Natural killer cell (primary cell): Measurements from ENCODE around the gene SLFNL1. TPM values are rescaled to one million over a fixed set of nuclear protein-coding genes. Genes with fewer than 3 reads are reported as not detected.

Source experiments
- ATAC-seq, 3 donors: fragments of 150-1000 bp in 2 of 3; fragments of 200-7000 bp in 1 of 3; cut with Tn5 transposase; 1 replicate in 1 of 3; 2 replicates in 2 of 3; pipeline ENCODE4 v1.10.0; 2021; ENCODE audit warnings: mild to moderate bottlenecking in 2 of 3, moderate library complexity in 2 of 3
- DNase-seq, 2 donors: peaks; one replicate each; pipeline versions ENCODE4 v3.0.0 to v3.0.0-alpha.2; 2013 to 2021; ENCODE audit warnings: mixed read lengths in 1 of 2
- H3K27ac ChIP-seq: one replicate; pipeline ENCODE4 v1.5.1; 2013; ENCODE audit warnings: mild to moderate bottlenecking, low read length
- H3K27me3 ChIP-seq: one replicate; pipeline ENCODE4 v1.6.1; 2013; ENCODE audit warnings: low read length; ENCODE audit not compliant: control insufficient read depth, insufficient read depth
- H3K36me3 ChIP-seq: one replicate; pipeline ENCODE4 v1.6.1; 2013; ENCODE audit warnings: low read length; ENCODE audit not compliant: control insufficient read depth, insufficient read depth
- H3K4me1 ChIP-seq: one replicate; pipeline ENCODE4 v1.6.1; 2013; ENCODE audit warnings: low read length; ENCODE audit not compliant: control insufficient read depth, insufficient read depth
- H3K4me3 ChIP-seq: one replicate; pipeline ENCODE4 v1.5.1; 2013; ENCODE audit warnings: low read length
- H3K9me3 ChIP-seq: one replicate; pipeline ENCODE4 v1.6.1; 2013; ENCODE audit warnings: low read length; ENCODE audit not compliant: control insufficient read depth, insufficient read depth
- H3K27ac Mint-ChIP-seq, 2 donors: one replicate each; pipeline ENCODE4 v1.8.0; 2022; ENCODE audit warnings: mild to moderate bottlenecking in 2 of 2, mixed read lengths in 2 of 2, moderate library complexity in 1 of 2
- H3K27me3 Mint-ChIP-seq, 2 donors: one replicate each; pipeline ENCODE4 v1.8.0; 2022; ENCODE audit warnings: low read depth in 2 of 2, mixed read lengths in 2 of 2
- H3K36me3 Mint-ChIP-seq: one replicate; pipeline ENCODE4 v1.8.0; 2022; ENCODE audit warnings: mixed read lengths
- H3K4me1 Mint-ChIP-seq, 2 donors: one replicate each; pipeline ENCODE4 v1.8.0; 2022; ENCODE audit warnings: mixed read lengths in 2 of 2
- H3K4me3 Mint-ChIP-seq: one replicate; pipeline ENCODE4 v1.8.0; 2022; ENCODE audit warnings: mild to moderate bottlenecking, moderate library complexity, mixed read lengths
- H3K9me3 Mint-ChIP-seq, 2 donors: one replicate each; pipeline ENCODE4 v1.8.0; 2022; ENCODE audit warnings: mixed read lengths in 2 of 2
- CTCF ChIP-seq: fragments of 200-600 bp; IDR thresholded peaks from one replicate; pipeline ENCODE4 v1.8.0; 2022; ENCODE audit warnings: antibody characterized with exemption
- WGBS: methylation state at CpG from one replicate; pipeline ENCODE4 v1.1.7; 2013; ENCODE audit warnings: missing lambda C conversion rate; ENCODE audit not compliant: insufficient coverage; 5-methylcytosine and 5-hydroxymethylcytosine counted together
- intact Hi-C: fragments of 100-400 bp; cut with micrococcal nuclease; formaldehyde crosslinking; loops from one replicate; pipeline ENCODE4 v1.14.2; 2022
- total RNA-seq, 4 donors: library from RNA; stranded (reverse); fragments of 120-200 nt in 1 of 4; gene quantifications; one replicate each; pipeline versions ENCODE4 v1.2.3 to v1.2.4, GENCODE V29; 2013 to 2022

Gene SLFNL1
- total RNA-seq, 3 donors from 2014 or later (not counting 1 experiment from before 2014, with no cell fraction given): 0.09 to 0.18 (median 0.09) TPM

GRCh38 chr1:41013796-41014195 is 7.7 kb downstream of the SLFNL1 start:
- H3K4me3 Mint-ChIP-seq: no peak overlapping the region
- H3K4me1 Mint-ChIP-seq: peaks cover 0 to 16% of the 10 kb centered on the region in 2 donors
- no peaks in the 10 kb centered on the region for H3K9me3 ChIP-seq
- DNase-seq: no peak
- H3K4me1 ChIP-seq: no peaks in the 10 kb centered on the region
- intact Hi-C loops: no loop called here
- no peak overlapping the region for H3K27ac ChIP-seq
- peaks cover 9% of the 10 kb centered on the region for H3K36me3 Mint-ChIP-seq
- H3K9me3 Mint-ChIP-seq: no peaks in the 10 kb centered on the region
- no peaks in the 10 kb centered on the region for H3K27me3 ChIP-seq
- no peak overlapping the region for H3K27ac Mint-ChIP-seq
- no peak overlapping the region for H3K4me3 ChIP-seq
- no peak for TF ChIP-seq CTCF
- peaks cover 26% of the 10 kb centered on the region for H3K36me3 ChIP-seq
- 89% methylated on average over 7 of the region's 7 CpGs for WGBS
- H3K27me3 Mint-ChIP-seq: no peaks in the 10 kb centered on the region
- ATAC-seq: no peak

- H3K36me3 ChIP-seq: peaks cover 34% of the 10 kb centered on the region
- no peak overlapping the region for H3K4me3 Mint-ChIP-seq
- H3K27ac ChIP-seq: no peak overlapping the region
- H3K4me1 Mint-ChIP-seq: peaks cover 0 to 12% of the 10 kb centered on the region in 2 donors
- intact Hi-C loops: no loop called here
- H3K4me1 ChIP-seq: no peaks in the 10 kb centered on the region
- DNase-seq (no peak), ATAC-seq (no peak)
- no peaks in the 10 kb centered on the region for H3K27me3 ChIP-seq
- H3K27ac Mint-ChIP-seq: no peak overlapping the region
- peaks cover 16% of the 10 kb centered on the region for H3K36me3 Mint-ChIP-seq
- no peak for TF ChIP-seq CTCF
- H3K9me3 Mint-ChIP-seq: no peaks in the 10 kb centered on the region
- no peaks in the 10 kb centered on the region for H3K9me3 ChIP-seq
- 98% methylated on average over 6 of the region's 6 CpGs for WGBS
- H3K27me3 Mint-ChIP-seq: no peaks in the 10 kb centered on the region
- H3K4me3 ChIP-seq: no peak overlapping the region
Measured at GRCh38 chr1:41013024-41013423, 8.5 kb downstream of the SLFNL1 start.

GRCh38 chr1:41010345-41010744 is 11.2 kb downstream of the SLFNL1 start:
- Mint-ChIP-seq H3K4me3 (no peak overlapping the region), H3K36me3 (peaks cover 16% of the 10 kb centered on the region), H3K4me1 (peaks cover 0 to 12% of the 10 kb centered on the region in 2 donors), H3K27me3 (no peaks in the 10 kb centered on the region), H3K27ac (no peak overlapping the region), H3K9me3 (no peaks in the 10 kb centered on the region)
- no peaks in the 10 kb centered on the region for H3K4me1 ChIP-seq
- H3K4me3 ChIP-seq: no peak overlapping the region
- H3K36me3 ChIP-seq: peaks cover 53% of the 10 kb centered on the region
- intact Hi-C loops: no loop called here
- DNase-seq (no peak), ATAC-seq (no peak)
- TF ChIP-seq CTCF: no peak
- no peaks in the 10 kb centered on the region for H3K9me3 ChIP-seq
- 100% methylated on average over 1 of the region's 1 CpG for WGBS
- no peaks in the 10 kb centered on the region for H3K27me3 ChIP-seq
- no peak overlapping the region for H3K27ac ChIP-seq

- Histone ChIP-seq H3K27me3 (no peaks in the 10 kb centered on the region), H3K4me3 (no peak overlapping the region), H3K36me3 (peaks cover 54% of the 10 kb centered on the region), H3K4me1 (no peaks in the 10 kb centered on the region), H3K9me3 (no peaks in the 10 kb centered on the region), H3K27ac (no peak overlapping the region)
- no peak for DNase-seq
- Mint-ChIP-seq H3K9me3 (no peaks in the 10 kb centered on the region), H3K4me3 (no peak overlapping the region), H3K4me1 (peaks cover 0 to 5% of the 10 kb centered on the region in 2 donors), H3K36me3 (peaks cover 16% of the 10 kb centered on the region), H3K27ac (no peak overlapping the region), H3K27me3 (no peaks in the 10 kb centered on the region)
- WGBS: 98% methylated on average over 8 of the region's 8 CpGs
- no peak for ATAC-seq
- intact Hi-C loops: no loop called here
- no peak for TF ChIP-seq CTCF
Measured at GRCh38 chr1:41009466-41009865, 12.1 kb downstream of the SLFNL1 start.
